GM19467 (cell line): ENCODE data around the gene ADIPOR2.

Source experiments
- ATAC-seq: cut with Tn5 transposase; IDR thresholded peaks from one replicate; pipeline ENCODE4 v1.9.1; 2021; ENCODE audit warnings: mild to moderate bottlenecking, moderate library complexity; ENCODE audit not compliant: unreplicated experiment

ADIPOR2 gene

DNA sequence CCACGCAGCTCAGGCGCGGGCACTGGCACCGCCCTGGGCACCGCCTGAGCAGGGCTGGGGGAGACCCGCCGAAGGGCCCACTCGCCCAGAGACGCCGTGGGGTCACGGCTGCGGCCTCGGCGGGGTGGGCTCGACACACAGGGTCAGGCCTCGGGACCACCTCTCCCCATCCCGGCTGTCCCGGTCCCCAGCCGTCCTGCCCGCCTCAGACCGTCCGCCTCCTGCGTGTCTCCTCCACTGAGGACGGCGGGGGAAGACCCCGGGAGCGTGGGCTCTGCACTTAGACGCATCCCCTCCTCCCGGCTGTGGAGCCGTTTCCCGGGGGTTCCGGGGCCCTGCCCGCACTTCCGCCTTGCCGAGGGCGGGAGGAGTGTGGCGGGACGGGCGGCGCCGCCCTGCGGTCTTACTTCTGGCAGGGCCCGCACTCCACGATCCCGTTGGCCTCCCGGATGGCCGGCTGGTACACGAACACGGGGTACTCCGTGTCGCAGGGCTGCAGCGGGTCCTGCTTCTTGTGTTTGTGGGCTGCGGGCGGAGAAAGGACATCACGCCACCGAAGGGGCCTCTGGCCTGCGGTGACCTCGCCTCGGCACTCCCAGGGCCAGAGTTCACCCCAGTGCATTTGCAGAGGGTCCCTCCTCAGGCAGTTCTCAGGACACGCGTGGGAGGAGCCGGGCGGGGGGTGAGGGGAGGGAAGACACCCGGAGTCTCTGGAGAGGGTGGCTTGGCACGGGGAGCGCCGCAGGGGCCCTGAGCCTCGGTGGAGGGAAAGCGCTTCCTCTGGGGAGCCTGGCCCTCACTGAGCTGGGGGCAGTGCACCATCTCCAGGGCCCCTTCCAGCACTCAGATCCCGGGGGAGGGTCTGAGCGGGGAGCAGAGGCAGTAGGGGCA, 106.4 kb downstream of the ADIPOR2 start:
- peak; percentile 13 for ATAC-seq

DNA sequence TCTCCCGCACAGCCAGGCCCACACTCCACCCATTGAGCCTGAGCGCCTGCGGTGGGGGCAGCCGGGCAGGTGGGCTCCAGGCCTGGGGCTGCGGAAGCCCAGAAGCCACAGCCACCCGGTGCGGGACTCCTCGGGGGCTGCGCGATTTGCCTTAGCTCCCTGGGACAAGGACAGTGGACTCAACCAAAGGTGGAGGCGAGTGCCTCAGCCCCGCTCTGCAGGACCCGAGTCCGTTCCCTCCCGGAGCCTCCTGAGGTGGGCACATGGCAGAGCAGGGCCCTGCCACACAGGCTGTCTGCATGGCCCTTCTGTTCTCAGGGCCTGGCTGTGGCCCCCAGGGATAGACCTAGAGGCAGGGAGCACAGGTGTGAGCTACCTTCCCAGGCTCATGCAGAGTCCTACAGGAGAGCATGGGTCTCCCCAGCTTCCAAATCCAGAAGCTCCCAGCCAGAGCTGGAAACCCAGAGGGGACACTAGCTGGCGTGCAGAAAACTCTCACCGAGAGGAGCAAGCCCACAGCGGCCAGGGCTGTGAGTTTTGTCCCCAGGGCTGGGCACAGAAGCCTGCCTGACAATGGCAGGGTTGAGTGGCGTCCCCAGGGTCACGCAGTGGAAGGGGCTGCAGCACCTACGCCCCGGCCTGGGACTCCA, 107.2 kb downstream of the ADIPOR2 start:
- no peak for ATAC-seq

DNA sequence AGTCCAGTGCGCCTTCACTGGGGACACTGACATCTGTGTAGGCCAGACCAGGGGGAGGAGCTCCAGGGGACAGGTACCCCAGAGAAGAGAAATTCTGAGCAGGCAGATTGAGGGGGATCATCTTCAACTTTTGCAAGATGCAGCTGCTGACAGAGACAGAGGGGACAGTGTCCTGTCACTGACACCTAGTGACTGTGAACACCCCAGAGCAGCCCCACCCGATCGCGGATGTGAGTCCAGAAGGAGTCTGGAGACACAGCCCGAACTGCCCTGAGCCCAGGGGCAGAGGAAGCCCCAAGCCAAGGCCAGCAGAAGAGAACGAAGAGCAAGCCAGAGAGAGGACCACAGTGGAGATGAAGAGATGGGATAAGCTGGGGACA, 107.8 kb downstream of the ADIPOR2 start:
- no peak for ATAC-seq

DNA sequence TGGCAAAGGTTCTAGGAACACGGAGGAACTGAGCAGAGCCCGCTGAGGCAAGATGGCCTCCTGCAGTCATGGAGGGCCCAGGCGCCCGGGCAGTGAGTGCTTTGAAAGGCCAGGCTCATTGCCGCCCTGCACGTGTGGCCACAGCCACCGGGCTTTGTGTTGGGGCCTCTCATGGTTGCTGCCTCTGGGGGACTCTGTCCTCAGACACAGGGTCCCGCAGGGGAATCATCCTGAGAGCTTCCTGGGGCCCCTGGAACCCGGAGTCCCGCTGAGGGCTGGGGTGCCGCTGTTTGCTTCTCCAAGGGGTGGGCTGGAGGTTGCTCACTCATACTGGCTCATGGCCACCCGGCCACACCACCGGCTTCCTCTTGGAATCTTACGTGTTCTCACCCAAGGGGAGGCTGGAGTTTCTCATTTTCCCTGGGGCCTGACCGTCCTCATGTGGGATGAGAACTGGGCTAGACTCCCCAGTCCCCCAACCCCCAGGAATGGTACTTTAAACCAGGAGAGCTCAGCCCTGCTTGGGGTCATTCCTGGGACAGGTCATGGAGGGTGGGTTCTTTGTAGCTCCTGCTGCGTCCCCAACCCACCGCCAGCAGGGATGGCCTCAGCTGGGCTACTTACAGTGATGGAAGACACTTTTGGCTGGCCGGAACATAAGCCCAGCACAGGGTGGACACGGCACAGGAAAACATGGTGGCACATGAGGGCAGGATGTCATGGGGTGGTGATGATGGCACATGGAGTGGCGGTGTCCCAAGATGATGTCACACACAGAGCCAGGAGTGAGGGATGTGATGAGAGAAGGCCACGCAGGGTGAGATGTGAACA, 108.4 kb downstream of the ADIPOR2 start:
- no peak for ATAC-seq

DNA sequence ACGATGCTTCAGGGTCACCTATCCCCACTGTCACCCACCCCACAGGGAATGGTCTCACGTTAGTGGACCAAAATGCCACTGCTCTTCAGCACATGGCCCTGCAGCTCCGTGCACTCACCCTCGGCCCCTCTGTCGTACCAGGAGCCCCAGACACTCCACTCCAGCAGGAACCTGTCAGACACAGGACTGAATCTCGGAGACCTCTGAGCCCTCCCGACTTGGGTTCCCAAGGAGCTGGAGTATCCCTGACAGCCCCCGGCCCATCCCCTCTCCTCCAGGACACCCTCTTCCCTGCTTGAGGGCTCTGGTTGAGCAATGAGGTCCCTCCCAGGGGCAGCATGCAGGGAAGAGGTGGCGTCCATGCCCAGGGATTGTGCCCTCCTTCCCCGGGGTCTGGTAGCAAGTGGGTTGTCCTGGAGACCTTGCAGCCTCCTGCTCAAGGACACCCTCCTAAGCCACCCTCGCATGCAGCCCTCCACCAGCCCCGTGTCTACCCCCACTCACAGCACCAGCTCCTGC, 109.1 kb downstream of the ADIPOR2 start:
- no peak for ATAC-seq

DNA sequence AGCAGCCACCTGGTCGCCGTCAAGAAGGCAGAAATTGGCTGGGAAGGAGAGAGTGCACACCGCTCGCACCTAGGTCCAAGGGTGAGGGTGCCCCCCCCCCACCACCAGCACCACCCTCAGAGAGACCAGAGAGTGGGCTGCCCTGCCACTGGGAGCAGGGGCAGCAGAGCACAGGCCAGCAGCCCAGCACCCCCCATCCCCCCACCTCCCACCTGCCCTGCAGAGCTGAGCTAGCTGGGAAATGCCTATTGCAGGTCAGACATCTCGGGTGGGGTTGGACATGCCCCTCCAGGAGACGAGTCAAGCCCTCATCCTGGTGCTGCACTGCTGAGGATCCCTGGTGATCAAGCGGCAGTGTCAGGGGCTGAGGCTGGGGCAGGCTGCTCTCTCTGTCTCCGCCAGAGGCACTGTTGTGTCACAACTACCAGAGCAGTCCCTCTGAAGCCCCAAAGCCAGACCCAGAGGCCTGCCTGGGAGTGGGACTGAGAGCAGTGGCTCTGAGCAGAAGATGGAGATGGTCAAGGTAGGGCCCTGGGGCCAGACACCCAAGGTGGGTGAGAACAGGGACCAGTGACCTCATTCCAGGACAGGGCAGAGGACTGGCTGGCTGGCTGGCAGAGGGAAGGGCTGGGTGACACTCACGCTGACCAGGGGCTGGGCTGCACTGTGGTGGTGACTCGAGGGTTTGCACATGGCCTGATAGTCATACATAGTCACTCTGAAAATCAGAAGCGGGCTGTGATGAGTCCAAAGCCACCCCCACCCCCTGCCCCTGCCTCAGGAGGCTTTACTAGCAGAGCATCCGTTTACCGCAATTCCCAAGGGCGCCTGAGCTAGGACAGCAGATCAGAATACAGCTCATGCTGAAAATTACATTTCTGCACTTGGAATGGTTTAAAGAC, 109.8 kb downstream of the ADIPOR2 start:
- ATAC-seq = no peak

DNA sequence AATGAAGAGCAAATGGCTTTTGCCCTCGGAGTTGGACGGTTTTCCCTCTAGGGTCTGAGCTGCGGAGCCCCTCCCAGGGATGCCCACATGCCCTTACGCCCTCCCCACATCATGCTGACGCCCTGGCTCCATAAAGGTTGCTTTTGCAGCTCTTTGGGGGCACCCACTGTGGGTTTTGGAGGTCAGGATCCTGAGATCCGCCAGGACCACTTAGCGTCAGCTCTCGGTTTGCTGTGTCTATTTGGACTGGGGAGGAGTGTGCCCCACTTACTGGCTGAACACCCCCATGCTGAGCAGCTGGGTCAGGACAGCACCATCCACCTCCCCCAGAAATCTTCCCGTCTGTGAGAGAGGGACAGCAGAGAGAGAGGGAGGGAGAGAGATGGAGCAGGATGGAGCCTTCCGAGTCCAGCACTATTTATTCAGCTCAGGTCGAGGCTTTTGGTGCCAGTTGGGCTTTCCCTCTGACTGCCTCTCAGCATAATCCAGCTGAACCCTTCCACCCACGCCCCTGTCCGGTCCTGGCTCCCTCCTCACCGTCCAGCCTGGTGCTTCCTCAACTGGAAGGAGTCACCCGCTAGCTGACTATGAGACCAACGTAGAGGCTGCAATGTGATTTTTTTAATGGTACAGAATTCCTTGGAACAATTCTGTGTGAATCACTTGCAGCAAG, 110.6 kb downstream of the ADIPOR2 start:
- no peak for ATAC-seq

DNA sequence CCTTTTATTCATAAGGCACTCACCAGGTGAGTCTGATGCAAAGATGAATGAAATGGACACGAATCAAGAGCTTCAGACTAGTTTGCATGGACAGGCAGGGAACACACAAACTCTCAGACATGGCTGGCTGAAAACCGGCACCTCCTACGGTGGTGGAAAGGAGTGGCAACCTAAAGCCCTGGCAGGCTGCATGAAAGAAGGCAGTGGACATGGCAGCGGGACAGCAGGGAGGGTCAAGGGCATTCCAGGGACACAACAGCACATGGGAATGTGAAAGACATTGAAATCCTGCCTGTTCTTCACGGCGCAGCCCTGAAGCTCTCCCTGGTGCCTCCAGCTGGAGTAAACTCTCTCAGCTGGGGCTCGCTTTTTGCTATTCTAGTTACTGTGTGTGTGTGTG, 112.9 kb downstream of the ADIPOR2 start:
- no peak for ATAC-seq

DNA sequence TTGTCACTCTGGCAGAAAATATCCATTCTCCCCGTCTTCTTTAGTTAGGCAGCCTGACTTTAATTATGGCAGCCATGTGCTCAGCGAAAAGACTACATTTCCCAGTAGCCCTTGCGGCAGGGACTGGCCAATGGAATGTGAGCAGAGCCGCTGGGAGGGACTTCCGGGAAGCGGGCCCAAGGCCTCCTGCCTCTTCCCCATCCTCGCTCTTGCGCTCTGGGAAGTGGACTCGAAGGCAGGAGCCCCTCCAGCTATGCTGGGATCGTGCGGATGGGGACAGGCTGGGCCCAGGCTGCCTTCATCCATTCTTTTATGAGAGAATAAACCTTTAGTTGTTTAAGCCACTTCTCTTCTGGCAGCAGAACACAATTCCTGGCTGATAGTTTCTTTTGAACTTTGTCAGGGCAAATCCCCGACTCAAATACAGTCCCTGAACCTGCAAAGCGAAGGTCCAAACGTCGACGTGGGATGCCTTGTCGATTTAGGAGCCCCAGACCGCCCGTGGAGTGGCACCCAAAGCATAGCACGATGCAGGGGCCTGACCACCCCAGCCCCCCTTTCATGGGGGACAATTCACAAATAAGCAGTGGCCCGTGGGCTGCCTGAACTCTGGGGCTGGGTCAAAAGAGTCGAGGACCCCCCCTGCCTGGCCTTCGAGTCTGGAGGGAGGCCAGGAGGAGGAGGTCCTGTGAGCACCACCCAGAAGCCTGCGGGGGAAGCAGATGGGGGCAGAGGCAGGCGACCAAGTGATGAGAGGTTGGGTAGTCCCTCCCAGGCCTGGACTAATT, 113.9 kb downstream of the ADIPOR2 start:
- peak; percentile 74 for ATAC-seq

DNA sequence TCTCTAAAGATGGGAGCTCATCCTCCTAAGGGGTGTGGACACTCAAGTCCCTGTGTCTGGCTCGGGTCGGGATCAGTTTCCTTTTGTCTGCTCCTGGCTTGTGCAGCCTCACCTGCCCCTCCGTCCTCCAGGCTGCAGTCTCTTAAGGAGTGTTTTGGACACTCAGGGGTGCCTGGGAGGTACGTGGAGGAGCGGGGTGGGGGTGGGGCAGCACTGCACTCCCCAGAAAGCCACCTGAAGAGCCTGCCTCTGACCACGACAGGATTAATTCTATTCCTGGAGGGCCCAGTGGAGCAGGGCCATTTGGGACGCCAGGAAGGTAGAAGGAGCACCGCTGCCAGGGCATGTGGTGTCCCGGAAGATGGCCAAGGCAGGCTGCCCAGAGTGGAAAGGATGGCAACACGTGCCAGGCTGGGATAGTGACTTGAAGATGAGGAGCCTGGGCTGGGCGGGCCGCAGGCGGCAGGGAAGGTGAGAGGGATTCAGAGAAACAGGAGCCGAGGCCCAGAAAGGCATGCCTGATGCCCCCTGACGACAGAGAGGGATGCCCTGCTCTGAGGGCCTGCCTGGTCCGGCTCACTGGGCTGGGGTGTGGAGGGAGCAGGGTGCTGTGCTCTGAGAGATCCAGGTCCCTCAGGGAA, 114.7 kb downstream of the ADIPOR2 start:
- ATAC-seq = no peak

DNA sequence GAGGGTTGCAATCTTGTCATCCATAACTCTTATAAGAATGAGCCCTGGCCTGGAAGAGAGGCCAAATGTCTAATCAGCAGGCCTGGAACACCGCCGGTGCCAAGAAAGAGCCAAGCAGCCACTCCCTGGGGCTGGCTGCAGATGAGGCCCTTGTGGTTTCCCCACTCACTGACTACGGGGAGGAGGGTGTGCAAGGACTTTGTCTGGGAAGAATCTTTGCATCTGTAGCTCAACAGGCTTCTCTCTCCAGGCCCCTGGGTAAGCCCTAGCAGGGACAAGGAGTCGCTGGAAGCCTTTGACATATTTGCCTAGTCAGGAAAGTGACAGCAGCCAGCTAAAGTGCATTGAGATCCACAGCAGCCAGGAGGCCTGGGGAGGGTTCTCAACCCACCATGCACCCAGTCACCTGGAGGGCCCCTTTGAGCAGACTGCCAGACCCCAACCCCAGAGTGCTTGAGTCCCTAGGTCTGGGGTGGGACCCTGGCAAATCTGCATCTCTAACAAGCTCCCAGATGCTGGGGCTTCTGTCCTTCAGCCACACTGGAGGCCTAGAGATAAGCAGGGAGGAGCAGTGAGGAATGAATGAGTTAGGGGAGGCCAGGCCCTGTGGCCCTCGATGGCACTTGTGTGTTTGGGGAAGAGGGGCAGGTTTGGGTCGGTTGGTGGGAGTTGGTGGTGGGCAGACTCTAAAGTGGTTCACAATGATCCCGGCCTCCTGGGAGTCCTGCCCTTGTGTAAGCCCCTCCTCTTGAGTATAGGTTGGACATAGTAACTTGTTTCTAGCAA, 115.6 kb downstream of the ADIPOR2 start:
- ATAC-seq = no peak

DNA sequence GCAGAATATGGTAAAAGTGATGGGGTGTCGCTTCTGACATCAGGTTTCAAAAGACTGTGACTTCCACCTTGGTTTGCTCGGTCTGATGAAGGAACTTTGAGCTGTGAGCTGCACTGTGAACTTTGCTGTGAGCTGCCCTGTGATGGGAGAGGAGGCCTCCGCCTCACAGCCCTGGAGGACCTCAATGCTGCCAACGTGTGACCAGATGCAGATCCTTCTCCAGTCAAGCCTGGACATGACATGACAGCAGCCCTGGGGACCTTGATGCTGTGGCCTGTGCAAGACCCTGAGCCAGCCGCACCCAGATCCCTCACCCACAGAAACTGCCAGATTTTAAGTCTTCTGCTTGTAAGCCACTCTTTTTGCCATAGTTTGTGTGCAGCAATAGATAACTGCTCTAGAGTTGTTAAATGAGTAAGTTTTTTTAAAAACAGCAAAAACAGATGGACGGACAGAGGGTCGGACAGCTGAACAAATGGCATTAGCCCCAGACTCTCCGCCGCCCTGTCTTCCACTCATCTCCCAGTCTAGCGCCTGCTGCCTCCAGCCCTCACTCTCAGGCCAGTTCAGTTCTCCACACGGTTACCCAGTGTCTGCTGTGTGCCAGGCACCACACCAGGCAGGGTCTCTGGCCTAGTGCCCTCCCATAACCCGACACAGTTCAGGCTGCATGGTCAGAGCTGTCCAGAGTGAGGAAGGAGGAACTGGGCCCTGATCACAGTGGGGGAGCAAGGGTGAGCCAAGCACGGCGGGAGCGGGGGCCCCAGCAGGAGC, 116.4 kb downstream of the ADIPOR2 start:
- ATAC-seq = no peak

DNA sequence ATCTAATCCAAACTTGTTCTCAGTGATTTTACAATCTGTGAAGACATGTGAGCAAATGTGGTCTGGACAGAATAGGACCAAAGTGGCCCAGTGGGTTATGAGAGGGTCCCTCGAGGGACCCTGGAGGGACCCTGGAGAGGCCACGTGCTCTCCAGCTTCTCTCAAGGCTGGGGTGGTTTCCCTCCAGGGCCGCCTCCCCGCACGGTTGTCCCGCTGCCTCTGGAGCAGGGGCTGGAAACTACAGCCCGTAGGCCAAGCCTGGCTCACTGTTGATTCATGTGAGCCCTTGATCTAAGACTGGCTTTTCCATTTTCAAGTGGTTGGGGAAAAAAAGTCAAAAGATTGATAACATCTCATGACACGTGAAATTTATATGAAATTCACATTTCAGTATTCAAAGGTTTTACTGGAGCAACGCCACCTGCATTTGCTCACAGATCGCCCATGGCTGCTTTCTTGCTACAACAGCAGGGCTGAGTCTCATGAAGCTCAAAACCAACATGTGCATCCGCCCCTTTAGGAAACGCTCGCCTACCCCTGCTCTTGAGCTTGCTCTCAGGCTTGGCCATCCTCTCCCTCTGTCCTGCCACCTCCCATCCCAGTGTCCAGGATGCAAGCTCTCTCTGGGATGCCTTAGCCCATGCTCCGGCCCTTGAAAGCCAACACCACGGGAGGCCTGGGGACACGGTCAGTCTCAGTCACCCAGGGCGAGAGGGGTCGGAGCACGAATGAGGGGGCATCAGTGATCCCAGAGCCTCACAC, 117.3 kb downstream of the ADIPOR2 start:
- no peak for ATAC-seq

DNA sequence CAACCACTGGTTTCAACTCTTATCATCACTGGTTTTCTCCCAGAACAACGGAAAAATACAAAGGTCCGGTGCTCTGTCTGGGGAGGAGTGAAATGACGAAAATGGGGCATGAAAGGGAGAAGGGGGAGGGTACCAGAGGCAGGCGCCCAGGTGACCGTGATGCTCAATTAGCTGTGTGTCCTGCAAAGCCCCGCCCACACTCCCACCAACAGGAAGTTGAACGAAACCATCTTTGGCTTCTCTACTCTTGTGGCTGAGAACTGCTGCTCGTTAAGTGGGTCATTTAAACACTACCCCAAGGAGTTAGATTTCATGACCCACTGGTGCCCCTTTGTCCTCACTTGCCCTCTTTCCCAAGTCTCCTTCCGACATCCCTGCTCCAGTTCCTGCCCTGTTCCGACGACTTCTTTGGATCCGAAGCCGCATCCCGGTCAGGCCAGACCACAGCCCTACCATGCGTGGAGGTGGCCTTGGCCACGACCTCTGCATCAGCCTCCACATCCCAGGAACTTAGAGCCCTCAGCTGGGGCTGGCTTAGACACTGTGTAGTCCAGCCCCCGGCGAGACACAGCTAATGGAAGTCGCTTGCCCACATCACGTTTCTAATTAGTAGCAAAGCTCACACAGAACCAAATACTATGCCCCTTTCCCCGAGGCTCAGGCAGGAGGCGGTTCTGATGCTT, 118.1 kb downstream of the ADIPOR2 start:
- no peak for ATAC-seq

DNA sequence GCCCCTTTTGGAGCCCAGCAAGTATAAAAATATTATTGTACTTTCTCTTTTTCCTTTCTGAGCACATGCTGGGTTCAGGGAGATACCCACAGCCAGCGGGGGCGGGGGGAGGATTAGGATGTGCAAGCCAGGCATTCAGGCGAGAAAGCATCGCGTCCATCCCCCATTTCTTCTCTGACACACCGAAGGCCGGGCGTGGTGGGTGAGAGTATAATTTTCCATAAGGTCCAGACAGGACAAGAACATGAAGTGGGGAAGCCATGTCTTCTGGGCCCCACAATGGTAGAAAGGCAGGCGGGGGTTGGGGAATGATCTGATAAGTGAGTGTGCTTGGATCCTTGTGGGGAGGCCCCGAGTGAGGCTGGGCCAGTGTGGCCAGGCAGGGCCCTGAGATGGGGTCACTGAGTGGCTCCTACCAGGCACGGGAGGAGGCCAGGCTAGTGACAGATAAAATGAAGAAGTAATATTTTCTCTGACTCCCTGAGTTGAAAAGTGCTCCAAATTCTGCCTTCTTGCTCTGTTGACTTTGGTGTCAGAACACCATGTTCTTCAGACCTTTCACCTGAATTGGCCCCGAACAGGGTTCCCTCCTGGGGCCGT, 118.8 kb downstream of the ADIPOR2 start:
- ATAC-seq = no peak
